HK-2 (cell line): ENCODE results near the gene OASL.

Experiments
- DNase-seq: peaks from one replicate; pipeline ENCODE4 v3.0.0-alpha.2; 2018; ENCODE audit not compliant: unreplicated experiment

Gene OASL

DNA sequence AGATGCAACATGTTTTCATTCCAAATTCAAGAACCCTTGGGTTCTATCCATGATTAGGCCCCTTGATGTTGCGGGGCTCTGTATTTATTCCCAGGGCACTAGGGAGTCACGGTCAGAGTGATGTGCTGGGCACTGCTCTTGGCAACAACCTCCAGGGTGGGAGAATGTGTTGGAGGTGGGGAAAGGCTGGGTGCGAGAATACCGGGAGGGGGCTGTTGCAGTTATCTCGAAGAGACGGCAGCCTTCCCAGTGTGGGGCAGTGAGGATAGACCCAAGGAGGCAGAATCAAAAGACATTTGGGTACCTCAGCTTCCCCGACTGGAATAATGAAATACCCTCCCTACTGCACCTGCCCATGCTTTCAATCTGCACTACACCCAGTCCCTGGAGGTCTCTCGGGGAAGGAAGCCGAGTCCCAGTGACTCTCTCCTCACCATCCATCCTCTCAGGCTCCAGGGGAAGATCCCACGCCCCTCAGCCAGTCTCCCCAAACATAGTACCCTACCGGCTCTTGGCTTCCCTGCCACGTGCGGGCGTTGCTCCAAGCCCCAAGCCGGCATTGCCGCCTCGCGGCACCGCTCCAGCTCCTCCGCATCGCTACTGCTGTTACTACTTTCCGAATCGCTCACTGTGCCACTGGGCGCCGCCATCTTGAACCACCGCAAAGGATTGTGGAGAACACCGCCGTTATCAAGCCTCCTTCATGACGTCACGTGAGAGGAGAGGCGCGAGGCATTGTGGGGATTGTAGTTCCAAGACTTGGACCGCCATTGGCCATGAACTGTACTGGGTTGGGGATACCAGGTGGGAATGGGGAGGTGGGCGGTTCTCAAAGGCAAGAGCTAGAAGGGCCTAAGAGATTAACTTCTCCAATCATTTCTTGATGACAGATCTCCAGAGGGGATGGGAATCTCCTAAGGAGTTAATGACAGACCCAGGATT lies 22.9 kb downstream of the OASL start, which contains the start of gene C12orf43:
Gene C12orf43 (minus strand): TSS at position 663 of the 942 bp plus-strand sequence. CDS start 13 bp downstream, at position 650.
- DNase-seq = peak; percentile 87

DNA sequence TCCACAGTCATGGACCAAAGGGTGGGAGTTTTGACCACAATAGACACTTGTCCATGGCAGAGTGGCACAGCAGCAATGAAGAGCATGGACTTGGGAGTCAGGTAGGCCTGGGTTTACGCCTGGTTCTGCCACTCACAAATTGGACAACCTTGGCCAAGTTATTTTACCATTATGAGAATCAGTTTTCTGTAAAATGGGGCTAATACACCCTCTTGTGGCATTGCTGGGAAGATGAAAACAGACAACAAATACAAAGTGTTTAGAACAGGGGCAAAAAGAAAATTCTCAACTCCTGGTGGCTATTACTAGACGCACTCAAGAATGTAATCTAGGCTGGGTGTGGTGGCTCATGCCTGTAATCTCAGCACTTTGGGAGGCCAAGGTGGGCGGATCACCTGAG lies 25.3 kb downstream of the OASL start:
- no peak for DNase-seq

DNA sequence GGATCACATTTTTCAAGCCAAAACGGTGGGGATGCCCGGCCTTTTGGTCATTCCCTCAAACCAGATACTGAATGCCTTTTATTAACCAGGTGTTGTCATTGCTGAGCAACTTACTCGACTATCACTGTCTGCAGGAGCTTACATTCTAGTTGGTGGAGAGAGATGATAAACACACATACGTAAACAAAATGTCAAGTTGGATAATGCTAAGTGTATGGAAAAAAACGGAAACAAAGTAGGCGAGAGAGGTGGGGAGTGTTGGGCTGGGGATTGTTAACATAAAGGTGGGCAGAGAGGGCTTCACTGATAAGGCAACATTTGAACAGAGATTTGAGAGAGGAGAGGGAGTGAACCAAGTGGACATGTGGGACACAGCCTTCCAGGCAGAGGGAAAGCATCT lies 27.2 kb downstream of the OASL start:
- no peak for DNase-seq

DNA sequence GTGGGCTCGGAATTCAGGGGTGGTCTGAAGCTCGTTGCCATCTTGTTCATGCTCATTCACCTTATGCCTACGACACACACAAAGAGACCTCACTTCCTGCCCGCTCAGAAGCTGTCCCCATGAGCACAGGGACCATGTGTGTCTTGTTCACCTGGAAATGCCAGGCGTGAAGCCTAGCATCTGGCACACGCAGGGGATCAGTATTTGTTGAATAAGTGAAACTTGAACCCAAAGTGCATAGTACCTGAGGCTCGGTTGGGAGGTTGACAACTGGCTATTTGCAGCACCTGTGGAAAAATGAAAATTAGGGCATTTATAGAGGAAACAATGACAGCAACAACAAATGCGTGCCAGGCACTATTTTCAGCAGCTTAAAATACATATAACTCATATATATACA lies 28.2 kb downstream of the OASL start:
- no peak for DNase-seq

DNA sequence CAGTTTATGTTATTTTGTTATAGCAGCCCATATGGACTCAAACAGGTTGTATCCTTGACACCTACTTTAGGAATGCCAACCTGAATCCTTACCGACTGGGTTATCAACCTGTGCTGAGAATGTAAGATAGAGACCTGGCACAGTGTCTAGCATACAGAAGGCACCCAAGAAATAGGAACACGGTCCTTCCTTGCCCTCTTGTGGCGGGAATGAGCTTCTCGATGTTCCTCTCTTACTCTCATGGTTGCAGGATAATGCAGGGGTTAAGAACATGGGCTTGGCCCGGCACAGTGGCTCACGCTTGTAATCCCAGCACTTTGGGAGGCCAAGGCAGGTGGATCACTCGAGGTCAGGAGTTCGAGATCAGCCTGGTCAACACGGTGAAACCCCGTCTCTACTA lies 29.3 kb downstream of the OASL start:
- DNase-seq = no peak

DNA sequence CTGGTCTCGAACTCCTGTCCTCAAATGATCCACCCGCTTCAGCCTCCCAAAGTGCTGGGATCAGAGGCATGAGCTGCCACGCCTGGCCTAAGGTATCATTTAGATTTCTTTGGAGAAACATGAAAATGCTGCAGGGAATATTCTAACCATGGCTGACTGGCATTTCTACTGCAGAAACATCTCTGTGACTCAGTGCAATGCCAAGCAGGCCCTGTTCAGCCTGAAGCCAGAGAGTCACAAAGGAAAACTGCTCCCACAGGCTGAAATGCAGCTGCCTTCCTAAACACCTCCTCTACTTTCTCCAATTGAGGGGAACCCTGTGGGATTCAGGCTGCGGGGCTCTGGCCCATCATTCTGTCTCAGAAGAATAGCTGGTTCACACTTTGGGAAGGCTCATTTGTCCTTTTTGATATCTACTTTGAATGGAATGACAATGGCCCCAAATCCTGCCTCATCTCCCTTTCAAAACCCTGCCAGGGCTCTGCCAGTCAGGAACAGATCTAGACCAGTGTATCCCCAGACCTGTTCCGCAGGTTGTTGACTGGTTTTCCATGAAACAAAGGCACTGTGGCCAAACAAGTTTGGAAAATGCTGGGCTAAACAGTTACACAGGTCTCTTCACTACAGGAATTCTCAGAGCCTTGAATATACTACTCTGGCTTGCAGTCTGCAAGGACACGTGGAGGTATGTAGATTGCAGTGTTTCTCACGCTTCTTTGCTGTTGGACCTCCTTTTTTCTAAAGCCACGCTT lies 30.5 kb downstream of the OASL start:
- DNase-seq = no peak

DNA sequence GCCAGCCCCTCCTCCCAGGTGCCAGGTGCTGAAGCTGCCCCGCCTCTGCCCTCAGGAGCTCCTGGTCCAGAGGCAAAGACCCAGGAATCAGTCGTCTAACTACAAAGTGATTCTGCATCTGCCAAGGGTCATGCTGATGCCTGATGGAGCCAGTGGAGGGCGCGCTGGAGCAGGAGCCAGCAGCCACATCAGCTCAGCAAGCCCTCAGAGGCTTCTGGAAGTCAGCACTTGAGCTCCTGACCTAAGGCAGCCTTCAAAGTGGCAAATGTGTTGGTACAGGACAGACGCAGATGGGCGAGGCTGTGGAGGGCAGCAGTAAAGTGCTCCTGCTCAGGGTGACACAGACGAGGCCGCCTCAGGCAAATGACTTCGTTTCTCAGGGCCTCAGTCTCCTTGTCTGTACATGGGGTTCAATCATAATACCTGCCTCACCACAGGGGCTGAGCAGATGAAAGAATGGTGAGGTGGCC lies 33.7 kb downstream of the OASL start:
- DNase-seq = no peak

DNA sequence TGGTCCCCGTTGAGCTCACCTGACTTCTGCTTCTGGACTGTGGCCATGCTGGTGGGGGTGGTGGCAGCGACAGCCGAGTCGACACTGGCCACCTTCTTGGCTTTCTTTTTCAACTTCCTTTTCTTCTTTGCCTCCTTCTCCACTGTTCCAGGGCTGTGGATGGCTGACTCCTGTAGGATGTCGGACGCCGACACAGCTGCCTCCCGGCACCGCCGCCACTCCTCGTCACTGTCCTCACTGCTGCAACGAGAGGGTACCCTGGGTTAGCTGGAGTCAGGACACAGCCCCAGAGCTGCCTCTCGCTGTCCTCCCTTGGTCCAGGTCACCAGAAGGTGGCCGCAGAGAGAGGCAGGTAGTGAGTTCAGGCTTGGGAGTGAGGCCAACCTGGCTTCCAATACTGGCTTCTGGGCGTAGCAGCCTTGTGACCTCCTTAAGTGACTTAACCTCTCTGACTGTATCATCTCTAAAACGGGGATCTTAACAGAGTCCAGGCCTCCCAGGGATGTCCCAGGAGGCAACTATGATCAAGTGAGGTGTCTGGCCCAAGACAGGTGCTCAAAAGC lies 34.7 kb downstream of the OASL start:
- no peak for DNase-seq

DNA sequence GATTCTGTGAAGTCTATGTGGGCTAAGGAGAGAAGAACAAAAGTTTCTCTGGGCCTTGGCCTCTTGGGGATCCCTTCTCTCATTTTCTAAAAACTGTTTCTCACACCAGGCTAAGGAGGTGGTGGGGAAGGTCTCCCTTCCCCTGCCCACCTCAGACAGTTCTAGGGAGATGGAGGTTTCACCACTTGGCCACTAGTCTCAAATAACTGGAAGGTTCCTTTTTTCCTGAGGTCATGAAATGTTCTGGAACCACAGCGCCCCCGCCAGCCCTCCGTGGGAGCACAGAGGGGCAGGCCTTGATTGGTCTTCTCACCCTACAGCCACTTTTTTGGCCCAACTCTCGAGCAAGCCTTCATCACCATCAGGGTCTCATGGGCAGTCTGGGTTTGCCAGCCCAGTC lies 35.4 kb downstream of the OASL start:
- no peak for DNase-seq

DNA sequence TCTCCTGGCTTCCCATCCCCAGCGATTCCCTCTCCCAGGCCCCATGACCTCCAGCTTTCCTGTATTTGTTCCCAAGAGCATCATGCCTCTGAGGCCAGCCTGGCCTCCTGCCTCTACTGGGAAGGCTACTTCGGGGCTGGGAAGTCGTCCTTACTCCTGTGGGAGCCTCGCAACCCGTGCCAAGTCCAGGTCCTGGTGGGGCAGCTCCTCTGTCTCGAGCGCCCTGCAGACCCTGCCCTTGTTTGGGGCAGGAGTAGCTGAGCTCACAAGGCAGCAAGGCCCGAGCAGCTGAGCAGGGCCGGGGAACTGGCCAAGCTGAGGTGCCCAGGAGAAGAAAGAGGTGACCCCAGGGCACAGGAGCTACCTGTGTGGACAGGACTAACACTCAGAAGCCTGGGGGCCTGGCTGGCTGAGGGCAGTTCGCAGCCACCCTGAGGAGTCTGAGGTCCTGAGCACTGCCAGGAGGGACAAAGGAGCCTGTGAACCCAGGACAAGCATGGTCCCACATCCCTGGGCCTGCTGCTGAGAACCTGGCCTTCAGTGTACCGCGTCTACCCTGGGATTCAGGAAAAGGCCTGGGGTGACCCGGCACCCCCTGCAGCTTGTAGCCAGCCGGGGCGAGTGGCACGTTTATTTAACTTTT lies 37.1 kb downstream of the OASL start:
- no peak for DNase-seq

DNA sequence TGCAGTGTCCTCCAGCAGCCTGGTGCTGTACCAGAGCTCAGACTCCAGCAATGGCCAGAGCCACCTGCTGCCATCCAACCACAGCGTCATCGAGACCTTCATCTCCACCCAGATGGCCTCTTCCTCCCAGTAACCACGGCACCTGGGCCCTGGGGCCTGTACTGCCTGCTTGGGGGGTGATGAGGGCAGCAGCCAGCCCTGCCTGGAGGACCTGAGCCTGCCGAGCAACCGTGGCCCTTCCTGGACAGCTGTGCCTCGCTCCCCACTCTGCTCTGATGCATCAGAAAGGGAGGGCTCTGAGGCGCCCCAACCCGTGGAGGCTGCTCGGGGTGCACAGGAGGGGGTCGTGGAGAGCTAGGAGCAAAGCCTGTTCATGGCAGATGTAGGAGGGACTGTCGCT lies 38.0 kb downstream of the OASL start:
- DNase-seq = no peak

DNA sequence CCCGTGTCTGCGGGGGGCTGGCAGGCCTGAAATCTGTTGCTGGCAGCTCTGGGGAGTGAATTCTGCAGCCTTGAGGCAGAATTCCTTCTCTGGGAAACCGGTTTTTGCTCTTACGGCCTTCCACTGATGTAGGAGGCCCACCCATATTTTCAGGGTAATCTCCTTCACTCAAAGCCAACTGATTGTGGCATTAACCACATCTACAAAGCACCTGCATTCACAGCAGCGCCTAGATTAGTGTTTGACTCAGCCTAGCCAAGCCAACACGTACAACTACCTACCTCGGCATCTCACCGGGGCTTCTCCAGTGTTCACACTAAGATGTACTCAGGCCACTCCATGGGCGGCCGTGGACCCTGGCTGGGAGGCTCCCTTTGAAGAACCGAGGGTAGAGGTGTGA lies 38.5 kb downstream of the OASL start:
- no peak for DNase-seq

DNA sequence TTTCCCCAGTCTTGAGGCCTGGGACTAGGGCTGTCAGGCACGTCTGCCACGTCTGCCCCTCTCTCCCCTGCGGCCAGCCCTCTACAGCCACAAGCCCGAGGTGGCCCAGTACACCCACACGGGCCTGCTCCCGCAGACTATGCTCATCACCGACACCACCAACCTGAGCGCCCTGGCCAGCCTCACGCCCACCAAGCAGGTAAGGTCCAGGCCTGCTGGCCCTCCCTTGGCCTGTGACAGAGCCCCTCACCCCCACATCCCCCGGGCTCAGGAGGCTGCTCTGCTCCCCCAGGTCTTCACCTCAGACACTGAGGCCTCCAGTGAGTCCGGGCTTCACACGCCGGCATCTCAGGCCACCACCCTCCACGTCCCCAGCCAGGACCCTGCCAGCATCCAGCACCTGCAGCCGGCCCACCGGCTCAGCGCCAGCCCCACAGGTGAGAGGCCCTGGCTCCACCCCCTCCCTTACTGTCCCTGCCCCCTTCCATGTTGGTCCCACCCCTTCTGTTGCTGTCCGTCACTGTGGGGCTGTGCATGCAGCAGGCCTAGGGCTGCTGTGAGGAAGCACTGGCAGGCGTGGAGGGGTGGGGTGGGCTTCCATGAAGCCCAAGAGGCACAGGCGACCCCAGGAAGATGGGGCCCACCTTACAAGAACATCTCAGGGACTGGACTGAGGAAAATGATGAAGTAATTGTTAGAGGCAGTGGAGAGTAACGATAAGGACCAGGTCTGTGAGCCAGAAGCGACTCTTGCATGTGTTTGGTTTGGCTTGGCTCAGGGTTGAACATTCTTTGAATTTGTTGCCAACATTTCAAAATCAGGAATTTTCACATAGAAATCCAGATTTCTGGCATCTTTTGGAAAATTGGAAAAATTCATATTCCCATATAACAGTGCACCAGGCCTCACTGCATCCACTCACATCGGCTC lies 39.6 kb downstream of the OASL start:
- DNase-seq = no peak

DNA sequence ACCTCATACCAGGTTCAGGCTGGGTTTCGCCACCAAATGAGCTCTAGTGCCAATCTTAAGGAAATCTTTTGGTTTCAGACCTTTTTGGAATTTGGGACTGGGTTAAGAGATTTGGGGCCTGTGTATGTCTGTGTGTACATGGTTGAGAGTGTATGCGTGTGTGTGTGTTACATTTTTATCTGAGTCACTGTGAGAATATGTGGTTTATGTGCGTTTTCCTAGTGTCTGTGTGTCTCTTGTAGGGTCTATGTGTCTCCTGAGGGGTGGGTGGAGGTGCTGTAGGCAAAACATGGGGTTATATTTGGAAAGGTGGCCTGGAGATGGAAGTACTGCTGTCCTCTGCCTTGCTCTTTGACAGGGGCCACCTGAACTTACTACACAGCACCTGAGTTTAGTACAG lies 40.6 kb downstream of the OASL start:
- DNase-seq = no peak

DNA sequence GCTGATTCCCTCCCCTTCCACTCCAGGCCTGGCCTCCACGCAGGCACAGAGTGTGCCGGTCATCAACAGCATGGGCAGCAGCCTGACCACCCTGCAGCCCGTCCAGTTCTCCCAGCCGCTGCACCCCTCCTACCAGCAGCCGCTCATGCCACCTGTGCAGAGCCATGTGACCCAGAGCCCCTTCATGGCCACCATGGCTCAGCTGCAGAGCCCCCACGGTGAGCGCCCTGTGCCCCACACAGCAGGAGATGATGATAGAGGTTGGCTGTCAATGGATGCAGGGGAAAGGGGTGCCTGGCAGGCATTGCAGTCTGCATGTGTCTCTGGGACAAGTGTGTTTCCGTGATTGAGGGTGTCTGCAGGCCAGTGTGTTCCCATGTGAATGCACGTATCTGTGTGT lies 41.6 kb downstream of the OASL start:
- no peak for DNase-seq

DNA sequence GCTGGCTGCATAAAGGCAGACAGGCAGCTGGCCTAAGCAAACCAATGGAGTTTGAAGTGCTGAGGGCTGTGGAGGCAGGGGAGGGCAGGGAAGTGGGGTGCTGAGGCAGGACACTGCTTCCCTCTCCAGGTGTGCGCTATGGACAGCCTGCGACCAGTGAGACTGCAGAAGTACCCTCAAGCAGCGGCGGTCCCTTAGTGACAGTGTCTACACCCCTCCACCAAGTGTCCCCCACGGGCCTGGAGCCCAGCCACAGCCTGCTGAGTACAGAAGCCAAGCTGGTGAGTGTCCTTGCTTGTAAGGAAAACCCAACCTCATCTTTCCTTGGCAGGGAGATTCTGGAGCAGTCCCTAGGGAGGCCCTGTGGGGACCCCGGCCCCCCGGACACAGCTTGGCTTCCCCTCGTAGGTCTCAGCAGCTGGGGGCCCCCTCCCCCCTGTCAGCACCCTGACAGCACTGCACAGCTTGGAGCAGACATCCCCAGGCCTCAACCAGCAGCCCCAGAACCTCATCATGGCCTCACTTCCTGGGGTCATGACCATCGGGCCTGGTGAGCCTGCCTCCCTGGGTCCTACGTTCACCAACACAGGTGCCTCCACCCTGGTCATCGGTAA lies 42.8 kb downstream of the OASL start:
- no peak for DNase-seq

DNA sequence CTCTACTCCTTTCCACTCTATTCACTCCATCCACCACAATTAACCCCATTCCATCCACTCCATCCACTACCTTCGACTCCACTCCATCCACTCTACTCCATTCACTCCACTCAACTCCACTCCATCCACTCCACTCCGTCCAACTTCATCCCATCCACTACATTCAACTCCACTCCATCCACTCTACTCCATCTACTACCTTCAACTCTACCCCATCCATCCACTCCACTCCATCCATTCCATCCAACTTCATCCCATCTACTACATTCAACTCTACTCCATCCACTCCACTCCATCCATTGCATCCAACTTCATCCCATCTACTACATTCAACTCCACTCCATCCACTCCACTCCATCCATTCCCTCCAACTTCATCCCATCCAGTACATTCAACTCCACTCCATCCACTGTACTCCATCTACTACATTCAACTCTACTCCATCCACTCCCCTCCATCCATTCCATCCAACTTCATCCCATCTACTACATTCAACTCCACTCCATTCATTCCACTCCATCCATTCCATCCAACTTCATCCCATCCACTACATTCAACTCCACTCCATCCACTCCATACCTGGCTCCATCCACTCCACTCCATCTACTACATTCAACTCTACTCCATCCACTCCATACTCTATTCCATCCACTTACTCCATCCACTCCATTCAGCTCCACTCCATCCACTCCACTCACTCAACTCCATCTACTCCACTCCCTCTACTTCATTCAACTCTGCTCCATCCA lies 44.3 kb downstream of the OASL start:
- DNase-seq = no peak

DNA sequence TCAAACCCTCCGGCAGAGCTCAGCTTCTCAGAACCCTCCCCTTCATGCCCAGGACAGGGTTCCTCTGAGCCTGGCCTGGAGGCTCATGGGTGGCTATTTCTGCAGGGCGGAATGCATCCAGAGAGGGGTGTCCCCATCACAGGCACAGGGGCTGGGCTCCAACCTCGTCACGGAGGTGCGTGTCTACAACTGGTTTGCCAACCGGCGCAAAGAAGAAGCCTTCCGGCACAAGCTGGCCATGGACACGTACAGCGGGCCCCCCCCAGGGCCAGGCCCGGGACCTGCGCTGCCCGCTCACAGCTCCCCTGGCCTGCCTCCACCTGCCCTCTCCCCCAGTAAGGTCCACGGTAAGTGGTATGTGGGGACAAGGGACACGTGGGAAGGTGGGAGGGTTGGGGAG lies 45.0 kb downstream of the OASL start:
- no peak for DNase-seq

DNA sequence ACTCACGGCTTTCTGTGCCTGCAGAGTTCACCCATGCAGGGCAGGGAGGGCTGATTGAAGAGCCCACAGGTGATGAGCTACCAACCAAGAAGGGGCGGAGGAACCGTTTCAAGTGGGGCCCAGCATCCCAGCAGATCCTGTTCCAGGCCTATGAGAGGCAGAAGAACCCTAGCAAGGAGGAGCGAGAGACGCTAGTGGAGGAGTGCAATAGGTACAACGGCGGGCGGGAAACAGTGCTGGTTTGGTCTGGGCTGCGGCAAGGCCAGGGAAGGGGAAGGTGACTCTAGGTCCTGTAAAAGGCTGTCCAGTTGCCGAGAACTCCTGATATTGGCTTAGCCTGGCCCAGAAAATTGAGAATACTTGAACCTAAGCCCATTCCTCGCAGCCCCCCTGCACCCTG lies 45.5 kb downstream of the OASL start:
- DNase-seq = no peak

DNA sequence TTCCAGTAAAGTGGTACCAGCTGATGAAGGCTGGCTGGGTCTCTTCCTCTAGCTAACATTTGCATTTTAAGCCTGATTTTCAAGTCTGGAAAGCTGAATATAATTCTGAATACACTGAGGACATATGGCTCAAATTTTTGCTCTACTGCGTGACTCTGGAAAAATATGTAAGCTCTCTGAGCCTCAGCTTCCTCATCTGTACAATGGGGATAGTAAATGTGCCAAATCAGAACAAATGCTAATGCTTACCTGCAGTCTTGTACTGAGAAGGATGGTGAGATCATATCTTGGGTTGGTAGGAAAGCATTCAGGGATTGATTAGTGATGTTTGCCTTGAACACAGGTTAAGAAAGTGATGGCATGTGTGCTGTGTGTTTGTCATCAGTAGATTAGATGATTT lies 46.1 kb downstream of the OASL start:
- DNase-seq = no peak
